ENCODE measurements around the gene ECPAS.

Gene ECPAS

GRCh38 chr9:111475195-111475594 lies 9.0 kb downstream of the ECPAS start:
- H3K27ac ChIP-seq, result peak overlapping the region; percentile 32; the same call in 1 of the 2 replicates

GRCh38 chr9:111474385-111474784 lies 9.8 kb downstream of the ECPAS start:
- TF ChIP-seq CTCF (IDR thresholded peaks at IDR 0.05) (no peak), ZFX (IDR thresholded peaks at IDR 0.05; ENCODE audit: borderline replicate concordance) (no peak)

More at GRCh38 chr9:111475195-111475594, 9.0 kb downstream of the ECPAS start:
- TF ChIP-seq ZFX (IDR thresholded peaks at IDR 0.05; ENCODE audit: borderline replicate concordance) (no peak), CTCF (IDR thresholded peaks at IDR 0.05) (no peak)

GRCh38 chr9:111467778-111468367 lies 16.3 kb downstream of the ECPAS start:
- no peak overlapping the region; the same call in 1 of the 2 replicates for H3K27ac ChIP-seq
- no peak for TF ChIP-seq CTCF (IDR thresholded peaks at IDR 0.05)

More at GRCh38 chr9:111474385-111474784, 9.8 kb downstream of the ECPAS start:
- H3K27ac ChIP-seq, result peak overlapping the region; percentile 32; the same call in 1 of the 2 replicates

GRCh38 chr9:111463048-111463447 lies 21.1 kb downstream of the ECPAS start:
- no peak for TF ChIP-seq CTCF (IDR thresholded peaks at IDR 0.05)
- no peak for TF ChIP-seq ZFX (IDR thresholded peaks at IDR 0.05; ENCODE audit: borderline replicate concordance)
- no peak overlapping the region for H3K27ac ChIP-seq

- H3K27ac ChIP-seq, result no peak overlapping the region
- TF ChIP-seq CTCF (IDR thresholded peaks at IDR 0.05) (no peak), ZFX (IDR thresholded peaks at IDR 0.05; ENCODE audit: borderline replicate concordance) (no peak)
Measured at GRCh38 chr9:111458139-111459009, 25.8 kb downstream of the ECPAS start.

- no peak for TF ChIP-seq ZFX (IDR thresholded peaks at IDR 0.05; ENCODE audit: borderline replicate concordance)
- no peak for TF ChIP-seq CTCF (IDR thresholded peaks at IDR 0.05)
- peak overlapping the region; percentile 6; the same call in 1 of the 2 replicates for H3K27ac ChIP-seq
Measured at GRCh38 chr9:111456529-111456928, 27.7 kb downstream of the ECPAS start.

- no peak overlapping the region for H3K27ac ChIP-seq
- TF ChIP-seq CTCF (IDR thresholded peaks at IDR 0.05) (no peak), ZFX (IDR thresholded peaks at IDR 0.05; ENCODE audit: borderline replicate concordance) (no peak)
Measured at GRCh38 chr9:111455638-111456037, 28.5 kb downstream of the ECPAS start.

All from 22Rv1 (cell line).